HFFc6 (cell line): Measurements from ENCODE around the gene SPRED1. TPM values are rescaled to one million over a fixed set of nuclear protein-coding genes. Genes with fewer than 3 reads are reported as not detected.
A peak's percentile ranks its signal among the peaks of the same experiment; 100 is the strongest.

Source experiments
- DNase-seq: peaks from one replicate; pipeline ENCODE4 v3.0.0-alpha.2; 2018
- H3K27ac Mint-ChIP-seq: 2 replicates; pipeline ENCODE4 v1.8.0; 2020; ENCODE audit warnings: mild to moderate bottlenecking, mixed read lengths
- H3K27me3 Mint-ChIP-seq: 2 replicates; pipeline ENCODE4 v1.8.0; 2021; ENCODE audit warnings: mild to moderate bottlenecking, moderate library complexity, mixed read lengths; ENCODE audit not compliant: insufficient read depth
- H3K36me3 Mint-ChIP-seq: 2 replicates; pipeline ENCODE4 v1.8.0; 2021; ENCODE audit warnings: low read depth, mixed read lengths
- H3K4me1 Mint-ChIP-seq: 2 replicates; pipeline ENCODE4 v1.8.0; 2020; ENCODE audit warnings: low read depth, mixed read lengths
- H3K4me3 Mint-ChIP-seq: 2 replicates; pipeline ENCODE4 v1.8.0; 2020; ENCODE audit warnings: mild to moderate bottlenecking, moderate library complexity, mixed read lengths
- H3K9me3 Mint-ChIP-seq: 2 replicates; pipeline ENCODE4 v1.8.0; 2020; ENCODE audit warnings: mild to moderate bottlenecking, mixed read lengths
- total RNA-seq, 6 experiments: library from RNA; stranded (reverse); fragmentation: NEBNext Ultra II Directional; extraction: Animal tissue kit (Norgen Biotek cat#: 25700); gene quantifications; 2 replicates in 1 of 6; 3 replicates in 5 of 6; pipeline ENCODE4 v1.2.3, GENCODE V29; 2021
- TF ChIP-seq, protein P1 (sequence below): fragments of 200-600 bp; sonication (generic); IDR thresholded peaks from 2 replicates; pipeline ENCODE4 v1.5.0; 2021; ENCODE audit warnings: antibody characterized with exemption, mild to moderate bottlenecking

Gene SPRED1
- total RNA-seq, 6 experiments from 2014 or later = 39.9 to 46.0 (median 41.7) TPM

DNA sequence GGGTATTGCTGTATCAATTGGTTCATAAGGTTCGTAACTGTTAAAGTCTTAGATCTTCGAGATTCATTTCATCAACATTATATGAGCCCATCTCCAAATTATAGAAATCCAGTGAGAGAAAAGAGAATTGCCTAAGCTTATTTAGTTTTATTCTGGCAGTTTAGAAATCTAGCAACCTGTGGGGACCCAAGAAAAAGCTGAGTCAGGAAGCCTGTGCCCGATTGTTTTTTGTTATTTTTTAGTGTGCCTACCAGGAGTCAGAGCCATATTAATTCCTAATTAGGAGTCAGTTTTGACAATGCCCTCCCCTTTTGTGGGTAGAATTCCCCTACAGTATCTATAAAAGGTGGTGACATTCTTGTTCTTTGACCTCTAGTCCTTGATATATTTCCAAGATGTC lies 59.6 kb downstream of the SPRED1 start:
- H3K27ac Mint-ChIP-seq = no peak overlapping the region
- H3K36me3 Mint-ChIP-seq = peaks cover 44% of the 10 kb centered on the region
- no peak for DNase-seq
- TF ChIP-seq, protein P1, sequence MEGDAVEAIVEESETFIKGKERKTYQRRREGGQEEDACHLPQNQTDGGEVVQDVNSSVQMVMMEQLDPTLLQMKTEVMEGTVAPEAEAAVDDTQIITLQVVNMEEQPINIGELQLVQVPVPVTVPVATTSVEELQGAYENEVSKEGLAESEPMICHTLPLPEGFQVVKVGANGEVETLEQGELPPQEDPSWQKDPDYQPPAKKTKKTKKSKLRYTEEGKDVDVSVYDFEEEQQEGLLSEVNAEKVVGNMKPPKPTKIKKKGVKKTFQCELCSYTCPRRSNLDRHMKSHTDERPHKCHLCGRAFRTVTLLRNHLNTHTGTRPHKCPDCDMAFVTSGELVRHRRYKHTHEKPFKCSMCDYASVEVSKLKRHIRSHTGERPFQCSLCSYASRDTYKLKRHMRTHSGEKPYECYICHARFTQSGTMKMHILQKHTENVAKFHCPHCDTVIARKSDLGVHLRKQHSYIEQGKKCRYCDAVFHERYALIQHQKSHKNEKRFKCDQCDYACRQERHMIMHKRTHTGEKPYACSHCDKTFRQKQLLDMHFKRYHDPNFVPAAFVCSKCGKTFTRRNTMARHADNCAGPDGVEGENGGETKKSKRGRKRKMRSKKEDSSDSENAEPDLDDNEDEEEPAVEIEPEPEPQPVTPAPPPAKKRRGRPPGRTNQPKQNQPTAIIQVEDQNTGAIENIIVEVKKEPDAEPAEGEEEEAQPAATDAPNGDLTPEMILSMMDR = no peak
- H3K4me3 Mint-ChIP-seq = no peak overlapping the region
- no peaks in the 10 kb centered on the region for H3K9me3 Mint-ChIP-seq
- peaks cover 65% of the 10 kb centered on the region for H3K4me1 Mint-ChIP-seq
- no peaks in the 10 kb centered on the region for H3K27me3 Mint-ChIP-seq

DNA sequence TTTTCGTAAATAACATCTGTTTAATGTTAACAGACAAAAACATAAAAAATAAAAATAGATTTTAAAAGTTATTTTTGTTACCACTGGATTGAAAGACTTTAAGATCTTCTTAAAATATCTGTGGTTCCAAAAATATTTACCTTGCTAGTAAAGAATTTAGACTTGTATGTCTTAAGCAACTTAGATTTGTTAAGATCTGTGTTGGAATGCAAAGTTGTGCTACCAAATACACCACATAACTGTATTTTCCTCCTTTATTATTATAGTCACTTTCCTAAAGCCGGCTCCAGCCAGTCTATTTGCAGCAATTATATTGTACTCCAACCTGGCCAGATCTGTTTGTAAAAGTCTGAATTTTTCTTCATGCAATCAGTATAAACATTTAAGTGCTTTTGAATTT lies 63.7 kb downstream of the SPRED1 start:
- no peaks in the 10 kb centered on the region for H3K9me3 Mint-ChIP-seq
- peak overlapping the region; percentile 24 for H3K27ac Mint-ChIP-seq
- no peak overlapping the region for H3K4me3 Mint-ChIP-seq
- peaks cover 15% of the 10 kb centered on the region; the same call in 1 of the 2 replicates for H3K36me3 Mint-ChIP-seq
- H3K27me3 Mint-ChIP-seq = no peaks in the 10 kb centered on the region; the same call in 1 of the 2 replicates
- DNase-seq = peak; percentile 6
- TF ChIP-seq, protein P1 = no peak
- peaks cover 66% of the 10 kb centered on the region for H3K4me1 Mint-ChIP-seq

DNA sequence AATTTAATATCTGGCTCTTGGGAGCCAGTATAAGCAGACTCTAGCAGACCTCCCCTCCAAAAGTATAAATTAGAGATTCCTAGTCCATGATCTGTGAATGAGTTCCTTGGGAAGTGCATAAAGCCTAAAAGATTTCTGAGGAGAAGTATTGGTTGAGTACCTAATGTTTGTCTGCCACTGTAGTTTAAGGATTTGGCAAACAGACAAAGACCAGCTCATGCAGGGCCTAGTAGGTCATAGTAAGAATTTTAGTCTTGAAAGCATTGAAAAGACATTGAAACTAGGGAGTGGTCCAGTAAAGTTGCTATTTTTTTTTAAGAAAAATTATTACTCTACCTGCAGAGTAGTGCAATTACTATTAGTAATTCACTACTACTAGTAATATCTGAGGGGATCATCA lies 67.5 kb downstream of the SPRED1 start:
- TF ChIP-seq, protein P1 = no peak
- H3K9me3 Mint-ChIP-seq = no peaks in the 10 kb centered on the region
- DNase-seq = peak; percentile 8

DNA sequence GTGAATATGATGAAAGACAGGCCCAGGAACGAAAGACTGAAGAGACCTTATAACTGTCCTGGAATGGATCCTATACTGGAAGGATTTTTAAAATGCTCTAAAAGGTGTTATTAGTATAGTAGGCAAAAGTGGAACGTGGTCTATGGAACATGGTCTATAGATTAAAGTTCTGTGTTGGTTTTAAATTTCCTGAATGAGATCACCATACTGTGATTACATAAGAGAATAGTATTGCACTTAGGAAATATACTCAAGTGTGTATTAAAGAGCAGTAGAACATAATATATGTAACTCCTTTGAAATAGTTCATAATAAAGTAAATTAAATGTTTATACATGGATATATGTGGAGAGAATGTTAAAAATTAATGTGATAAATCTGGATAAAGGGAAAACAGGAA lies 68.2 kb downstream of the SPRED1 start:
- Mint-ChIP-seq H3K9me3 (no peaks in the 10 kb centered on the region), H3K4me1 (peaks cover 48% of the 10 kb centered on the region), H3K27me3 (no peaks in the 10 kb centered on the region; the same call in 1 of the 2 replicates), H3K36me3 (peaks cover 31% of the 10 kb centered on the region), H3K4me3 (no peak overlapping the region), H3K27ac (no peak overlapping the region)
- no peak for DNase-seq
- TF ChIP-seq, protein P1 = no peak

More for the DNA sequence above, 67.5 kb downstream of the SPRED1 start:
- peaks cover 48% of the 10 kb centered on the region for H3K4me1 Mint-ChIP-seq
- no peak overlapping the region for H3K4me3 Mint-ChIP-seq
- no peak overlapping the region; the same call in 1 of the 2 replicates for H3K27ac Mint-ChIP-seq
- no peaks in the 10 kb centered on the region; the same call in 1 of the 2 replicates for H3K27me3 Mint-ChIP-seq
- peaks cover 24% of the 10 kb centered on the region for H3K36me3 Mint-ChIP-seq

DNA sequence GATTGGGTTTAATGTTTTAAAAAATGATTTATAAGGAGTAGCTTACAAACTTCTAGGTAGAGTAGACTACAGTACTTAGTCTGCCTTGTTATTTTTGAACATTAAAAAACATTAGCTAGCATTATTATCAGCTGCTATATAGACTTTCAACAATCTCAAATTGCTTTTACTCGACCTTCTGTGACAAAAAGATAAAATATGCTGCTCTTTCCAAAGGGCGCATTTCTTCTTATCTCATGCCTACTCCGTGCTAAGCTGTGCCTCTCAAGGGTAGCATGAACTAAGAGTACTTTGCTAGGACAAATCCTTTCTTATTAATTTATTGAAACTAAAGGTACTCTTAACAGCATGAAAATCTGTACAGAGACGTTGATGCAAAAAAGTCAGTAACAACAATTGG lies 71.3 kb downstream of the SPRED1 start:
- DNase-seq = no peak
- H3K36me3 Mint-ChIP-seq = peaks cover 46% of the 10 kb centered on the region
- H3K9me3 Mint-ChIP-seq = no peaks in the 10 kb centered on the region

More for the DNA sequence above, 71.3 kb downstream of the SPRED1 start:
- Mint-ChIP-seq H3K27ac (no peak overlapping the region), H3K27me3 (no peaks in the 10 kb centered on the region), H3K4me3 (no peak overlapping the region), H3K4me1 (peaks cover 33% of the 10 kb centered on the region)
- TF ChIP-seq, protein P1 = no peak
